RPMI8226 (cell line): ENCODE data around the gene CLN6.
"Not testable (repeated sequence)": the region's sequence is repeated elsewhere in the genome, so short reads cannot be mapped to it uniquely, and the experiment has no call there.

Source experiments
- DNase-seq: peaks from one replicate; pipeline ENCODE4 v3.0.0-alpha.2; 2015

The CLN6 gene

GRCh38 chr15:68221530-68222431 lies 7.7 kb downstream of the CLN6 start:
- DNase-seq: not testable (repeated sequence)

- no peak for DNase-seq
These were observed 8.6 kb downstream of the CLN6 start for GRCh38 chr15:68220967-68221366.

- DNase-seq: no peak
These were observed 9.0 kb downstream of the CLN6 start for GRCh38 chr15:68220489-68220888.

GRCh38 chr15:68218847-68219798 lies 10.4 kb downstream of the CLN6 start:
- DNase-seq: no peak

GRCh38 chr15:68218331-68218730 lies 11.2 kb downstream of the CLN6 start:
- DNase-seq: no peak

- DNase-seq: no peak
These were observed 12.2 kb downstream of the CLN6 start for GRCh38 chr15:68217341-68217740.

- no peak for DNase-seq
These were observed 14.7 kb downstream of the CLN6 start for GRCh38 chr15:68214838-68215254.

GRCh38 chr15:68213991-68214837 lies 15.3 kb downstream of the CLN6 start:
- no peak for DNase-seq

GRCh38 chr15:68213491-68213845 lies 16.1 kb downstream of the CLN6 start:
- DNase-seq: not testable (repeated sequence)

- no peak for DNase-seq
These were observed 17.7 kb downstream of the CLN6 start for GRCh38 chr15:68211656-68212320.

GRCh38 chr15:68210821-68211655 lies 18.5 kb downstream of the CLN6 start:
- DNase-seq: peak; percentile 46

- DNase-seq: no peak
These were observed 19.1 kb downstream of the CLN6 start for GRCh38 chr15:68210409-68210756.

- no peak for DNase-seq
These were observed 19.7 kb downstream of the CLN6 start for GRCh38 chr15:68209735-68210408.

GRCh38 chr15:68209272-68209671 lies 20.3 kb downstream of the CLN6 start:
- no peak for DNase-seq

- DNase-seq: no peak
These were observed 20.8 kb downstream of the CLN6 start for GRCh38 chr15:68208636-68209240.

GRCh38 chr15:68208136-68208535 lies 21.4 kb downstream of the CLN6 start:
- no peak for DNase-seq

GRCh38 chr15:68207176-68207935 lies 22.2 kb downstream of the CLN6 start:
- no peak for DNase-seq

- DNase-seq: no peak
These were observed 22.8 kb downstream of the CLN6 start for GRCh38 chr15:68206711-68207151.

GRCh38 chr15:68205954-68206539 lies 23.5 kb downstream of the CLN6 start:
- DNase-seq: no peak
